ENCODE results near the gene ERO1B.

ERO1B gene

DNA sequence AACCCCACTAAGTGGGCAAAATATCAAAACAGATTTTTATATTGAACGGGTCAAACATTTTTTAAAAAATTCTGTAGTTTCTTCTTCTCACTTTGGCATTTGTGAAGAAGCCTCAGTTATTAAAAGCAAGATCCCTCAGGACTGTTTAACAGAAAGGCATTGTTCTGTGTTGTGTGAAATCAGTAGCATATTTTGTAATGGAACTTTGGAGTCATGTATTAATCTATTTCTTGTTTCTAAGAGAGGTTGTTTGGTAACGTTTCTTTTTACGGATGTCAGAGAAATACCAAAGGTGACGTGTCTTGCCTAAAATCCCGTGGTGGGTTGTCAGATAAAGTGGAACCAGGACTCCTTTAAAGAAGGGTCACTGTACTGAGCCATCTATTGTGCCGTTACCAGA is 115.7 kb downstream of the ERO1B start:
- no peaks in the 10 kb centered on the region; the same call in 1 of the 2 replicates for H3K79me2 ChIP-seq (ENCODE audit: insufficient read depth, low read length)
- H3K36me3 ChIP-seq (ENCODE audit: low read length): no peaks in the 10 kb centered on the region

More for the DNA sequence above, 115.7 kb downstream of the ERO1B start:
- Histone ChIP-seq H3K4me2 (ENCODE audit: low read depth, low read length, poor library complexity, severe bottlenecking) (no peak overlapping the region), H3K9me3 (ENCODE audit: insufficient read depth, low read length) (peaks cover 4% of the 10 kb centered on the region; the same call in 1 of the 2 replicates), H3K9me2 (replicated peaks; ENCODE audit: insufficient read depth, low read length) (no peaks in the 10 kb centered on the region), H3F3A (ENCODE audit: insufficient read depth) (no peaks in the 10 kb centered on the region), H3K27me3 (ENCODE audit: low read length) (no peaks in the 10 kb centered on the region), H3K4me3 (ENCODE audit: insufficient read depth, low read length, poor library complexity, severe bottlenecking) (no peak overlapping the region), H4K20me1 (ENCODE audit: low read depth, low read length) (no peaks in the 10 kb centered on the region), H3K9ac (ENCODE audit: low read length) (no peak overlapping the region), H2AFZ (ENCODE audit: low read depth, low read length, severe bottlenecking) (no peak overlapping the region), H3K27ac (ENCODE audit: low read depth, low read length) (no peak overlapping the region)
- no peak for TF ChIP-seq EZH2phosphoT487 (conservative IDR thresholded peaks at IDR 0.05; ENCODE audit: low read length)
- TF ChIP-seq, protein P1, sequence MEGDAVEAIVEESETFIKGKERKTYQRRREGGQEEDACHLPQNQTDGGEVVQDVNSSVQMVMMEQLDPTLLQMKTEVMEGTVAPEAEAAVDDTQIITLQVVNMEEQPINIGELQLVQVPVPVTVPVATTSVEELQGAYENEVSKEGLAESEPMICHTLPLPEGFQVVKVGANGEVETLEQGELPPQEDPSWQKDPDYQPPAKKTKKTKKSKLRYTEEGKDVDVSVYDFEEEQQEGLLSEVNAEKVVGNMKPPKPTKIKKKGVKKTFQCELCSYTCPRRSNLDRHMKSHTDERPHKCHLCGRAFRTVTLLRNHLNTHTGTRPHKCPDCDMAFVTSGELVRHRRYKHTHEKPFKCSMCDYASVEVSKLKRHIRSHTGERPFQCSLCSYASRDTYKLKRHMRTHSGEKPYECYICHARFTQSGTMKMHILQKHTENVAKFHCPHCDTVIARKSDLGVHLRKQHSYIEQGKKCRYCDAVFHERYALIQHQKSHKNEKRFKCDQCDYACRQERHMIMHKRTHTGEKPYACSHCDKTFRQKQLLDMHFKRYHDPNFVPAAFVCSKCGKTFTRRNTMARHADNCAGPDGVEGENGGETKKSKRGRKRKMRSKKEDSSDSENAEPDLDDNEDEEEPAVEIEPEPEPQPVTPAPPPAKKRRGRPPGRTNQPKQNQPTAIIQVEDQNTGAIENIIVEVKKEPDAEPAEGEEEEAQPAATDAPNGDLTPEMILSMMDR (IDR thresholded peaks at IDR 0.05; ENCODE audit: insufficient read depth, low read length, poor library complexity, severe bottlenecking): no peak
